ENCODE results near the gene GORASP2. TPM values are rescaled to one million over a fixed set of nuclear protein-coding genes. Genes with fewer than 3 reads are reported as not detected.
A peak's percentile ranks its signal among the peaks of the same experiment; 100 is the strongest.

GORASP2 gene
- total RNA-seq, 4 donors from 2014 or later, result 14.7 to 43.7 (median 29.4) TPM

GRCh38 chr2:170929686-170930050 is 615 bp downstream of the GORASP2 start:
- in situ Hi-C loops (cut with MboI; ENCODE audit: low pct_ligation_motif_present in 1 of 4, low pct_unique_long_range_greater_than_20kb in 1 of 4, low sequenced_read_pairs in 3 of 4), result no loop called here
- intact Hi-C loops (cut with DNase I; ENCODE audit: low total_unique reads), result no loop called here

GRCh38 chr2:170930131-170930990 is 1.3 kb downstream of the GORASP2 start:
- DNase-seq, result peak; percentile 20
- H3K4me3 ChIP-seq, result peak overlapping the region; percentile 85 to 99 (median 98)
- peak overlapping the region; percentile 93 to 98 (median 95) for H3K27ac ChIP-seq
- no peaks in the 10 kb centered on the region for H3K9me3 ChIP-seq
- intact Hi-C loops (cut with DNase I; ENCODE audit: low total_unique reads), result no loop called here
- H3K4me1 ChIP-seq, result peaks cover 15 to 37% (median 26%) of the 10 kb centered on the region in 4 donors
- WGBS, 2 donors (ENCODE audit: low coverage in 1 of 2), result 0 to 4% methylated on average over 7 to 15 of the region's 15 CpGs
- TF ChIP-seq CTCF (IDR thresholded peaks at IDR 0.05) (no peak), POLR2A (IDR thresholded peaks at IDR 0.05) (no peak), POLR2AphosphoS5 (IDR thresholded peaks at IDR 0.05) (no peak), EP300 (IDR thresholded peaks at IDR 0.05; ENCODE audit: low read depth) (no peak)
- H3K36me3 ChIP-seq, result no peaks in the 10 kb centered on the region
- in situ Hi-C loops (cut with MboI; ENCODE audit: low pct_ligation_motif_present in 1 of 4, low pct_unique_long_range_greater_than_20kb in 1 of 4, low sequenced_read_pairs in 3 of 4), result no loop called here
- H3K27me3 ChIP-seq, result no peaks in the 10 kb centered on the region

More at GRCh38 chr2:170929686-170930050, 615 bp downstream of the GORASP2 start:
- 0 to 1% methylated on average over 2 to 21 of the region's 21 CpGs for WGBS, 2 donors (ENCODE audit: low coverage in 1 of 2)
- TF ChIP-seq POLR2AphosphoS5 (IDR thresholded peaks at IDR 0.05) (no peak), CTCF (IDR thresholded peaks at IDR 0.05) (no peak), POLR2A (IDR thresholded peaks at IDR 0.05) (no peak), EP300 (IDR thresholded peaks at IDR 0.05; ENCODE audit: low read depth) (no peak)
- Histone ChIP-seq H3K27me3 (no peaks in the 10 kb centered on the region), H3K36me3 (no peaks in the 10 kb centered on the region), H3K4me3 (peak overlapping the region; percentile 85 to 99 (median 98)), H3K27ac (peak overlapping the region; percentile 93 to 98 (median 95)), H3K9me3 (no peaks in the 10 kb centered on the region), H3K4me1 (peaks cover 15 to 37% (median 26%) of the 10 kb centered on the region in 4 donors)
- peak; percentile 68 for DNase-seq

- Histone ChIP-seq H3K4me1 (peaks cover 15 to 37% (median 26%) of the 10 kb centered on the region in 4 donors), H3K27me3 (no peaks in the 10 kb centered on the region), H3K9me3 (no peaks in the 10 kb centered on the region), H3K36me3 (no peaks in the 10 kb centered on the region), H3K27ac (peak overlapping the region in 1 of 4 donors; percentile 93), H3K4me3 (peak overlapping the region in 1 of 4 donors; percentile 98)
- TF ChIP-seq EP300 (IDR thresholded peaks at IDR 0.05; ENCODE audit: low read depth) (no peak), POLR2A (IDR thresholded peaks at IDR 0.05) (no peak), POLR2AphosphoS5 (IDR thresholded peaks at IDR 0.05) (no peak), CTCF (IDR thresholded peaks at IDR 0.05) (no peak)
- intact Hi-C loops (cut with DNase I; ENCODE audit: low total_unique reads), result no loop called here
- 45 to 48% methylated on average over 4 of the region's 4 CpGs for WGBS, 2 donors (ENCODE audit: low coverage in 1 of 2)
- in situ Hi-C loops (cut with MboI; ENCODE audit: low pct_ligation_motif_present in 1 of 4, low pct_unique_long_range_greater_than_20kb in 1 of 4, low sequenced_read_pairs in 3 of 4), result no loop called here
- no peak for DNase-seq
Observed at GRCh38 chr2:170930991-170931266, 1.9 kb downstream of the GORASP2 start.

- 50 to 67% methylated on average over 1 of the region's 1 CpG for WGBS, 2 donors (ENCODE audit: low coverage in 1 of 2)
- TF ChIP-seq EP300 (IDR thresholded peaks at IDR 0.05; ENCODE audit: low read depth) (no peak), CTCF (IDR thresholded peaks at IDR 0.05) (no peak), POLR2AphosphoS5 (IDR thresholded peaks at IDR 0.05) (no peak)
- intact Hi-C loops (cut with DNase I; ENCODE audit: low total_unique reads) (no loop called here), in situ Hi-C loops (cut with MboI; ENCODE audit: low pct_ligation_motif_present in 1 of 4, low pct_unique_long_range_greater_than_20kb in 1 of 4, low sequenced_read_pairs in 3 of 4) (no loop called here)
- Histone ChIP-seq H3K4me3 (no peak overlapping the region), H3K4me1 (peaks cover 15 to 37% (median 26%) of the 10 kb centered on the region in 4 donors), H3K9me3 (no peaks in the 10 kb centered on the region), H3K27me3 (no peaks in the 10 kb centered on the region), H3K27ac (no peak overlapping the region), H3K36me3 (no peaks in the 10 kb centered on the region)
- DNase-seq, result no peak
Observed at GRCh38 chr2:170932166-170932565, 3.1 kb downstream of the GORASP2 start.

Data from transverse colon (tissue), 4 donors.